ENCODE measurements around the gene CCNL2. TPM values are rescaled to one million over a fixed set of nuclear protein-coding genes. Genes with fewer than 3 reads are reported as not detected.

Gene CCNL2
- total and polyA plus RNA-seq, 2 of the 13 experiments (the other 11 are each of a cell fraction or from before 2014, with no cell fraction given), result 105 to 340 TPM

DNA sequence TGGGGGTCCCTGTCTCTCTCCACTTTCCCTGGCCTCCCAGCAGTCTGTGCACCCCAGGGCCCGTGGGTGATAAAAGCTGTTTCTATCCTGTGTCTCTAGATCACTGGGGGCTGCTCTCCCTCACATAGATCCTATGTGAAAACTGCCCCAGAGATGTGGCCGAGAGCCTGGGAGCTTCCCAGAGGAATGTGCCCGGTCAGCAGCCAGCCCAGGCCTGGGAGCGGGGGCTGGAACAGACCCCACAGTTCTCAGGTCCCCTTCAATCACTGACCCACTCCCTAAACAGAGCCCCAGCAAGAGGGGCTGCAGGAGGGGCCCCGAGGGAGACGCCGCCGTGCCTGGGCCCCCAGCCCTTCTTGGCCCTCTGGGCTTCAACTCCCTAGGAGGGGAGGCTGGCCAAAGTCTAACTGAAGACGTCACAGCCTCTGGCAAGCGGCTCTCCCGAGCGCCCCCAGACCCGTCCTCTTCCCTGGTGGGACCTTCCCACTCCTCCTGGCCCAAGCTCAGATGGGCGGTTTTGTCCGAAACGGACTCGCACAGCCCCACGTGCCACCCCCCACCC is 41.2 kb downstream of the CCNL2 start (continued):
- no peak for TF ChIP-seq ZNF383 (CRISPR knock-in tag; IDR thresholded peaks at IDR 0.05; ENCODE audit: borderline replicate concordance)
- TF ChIP-seq ZNF232 (CRISPR knock-in tag; IDR thresholded peaks at IDR 0.05; ENCODE audit: borderline replicate concordance), result no peak
- no peak for TF ChIP-seq NR1H2 (CRISPR knock-in tag; IDR thresholded peaks at IDR 0.05; ENCODE audit: borderline replicate concordance, low read depth)
- TF ChIP-seq IKZF4 (CRISPR knock-in tag; IDR thresholded peaks at IDR 0.05; ENCODE audit: borderline replicate concordance, low read depth, not compliant biosample characterization), result no peak
- no peak for TF ChIP-seq PCBP2 (optimal IDR thresholded peaks at IDR 0.05; ENCODE audit: low read depth, low read length, poor library complexity, severe bottlenecking)
- no peak for TF ChIP-seq ZNF780A (CRISPR knock-in tag; IDR thresholded peaks at IDR 0.05)
- TF ChIP-seq, protein P1, sequence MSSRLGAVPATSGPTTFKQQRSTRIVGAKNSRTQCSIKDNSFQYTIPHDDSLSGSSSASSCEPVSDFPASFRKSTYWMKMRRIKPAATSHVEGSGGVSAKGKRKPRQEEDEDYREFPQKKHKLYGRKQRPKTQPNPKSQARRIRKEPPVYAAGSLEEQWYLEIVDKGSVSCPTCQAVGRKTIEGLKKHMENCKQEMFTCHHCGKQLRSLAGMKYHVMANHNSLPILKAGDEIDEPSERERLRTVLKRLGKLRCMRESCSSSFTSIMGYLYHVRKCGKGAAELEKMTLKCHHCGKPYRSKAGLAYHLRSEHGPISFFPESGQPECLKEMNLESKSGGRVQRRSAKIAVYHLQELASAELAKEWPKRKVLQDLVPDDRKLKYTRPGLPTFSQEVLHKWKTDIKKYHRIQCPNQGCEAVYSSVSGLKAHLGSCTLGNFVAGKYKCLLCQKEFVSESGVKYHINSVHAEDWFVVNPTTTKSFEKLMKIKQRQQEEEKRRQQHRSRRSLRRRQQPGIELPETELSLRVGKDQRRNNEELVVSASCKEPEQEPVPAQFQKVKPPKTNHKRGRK (CRISPR knock-in tag; IDR thresholded peaks at IDR 0.05), result no peak
- TF ChIP-seq, protein P2, sequence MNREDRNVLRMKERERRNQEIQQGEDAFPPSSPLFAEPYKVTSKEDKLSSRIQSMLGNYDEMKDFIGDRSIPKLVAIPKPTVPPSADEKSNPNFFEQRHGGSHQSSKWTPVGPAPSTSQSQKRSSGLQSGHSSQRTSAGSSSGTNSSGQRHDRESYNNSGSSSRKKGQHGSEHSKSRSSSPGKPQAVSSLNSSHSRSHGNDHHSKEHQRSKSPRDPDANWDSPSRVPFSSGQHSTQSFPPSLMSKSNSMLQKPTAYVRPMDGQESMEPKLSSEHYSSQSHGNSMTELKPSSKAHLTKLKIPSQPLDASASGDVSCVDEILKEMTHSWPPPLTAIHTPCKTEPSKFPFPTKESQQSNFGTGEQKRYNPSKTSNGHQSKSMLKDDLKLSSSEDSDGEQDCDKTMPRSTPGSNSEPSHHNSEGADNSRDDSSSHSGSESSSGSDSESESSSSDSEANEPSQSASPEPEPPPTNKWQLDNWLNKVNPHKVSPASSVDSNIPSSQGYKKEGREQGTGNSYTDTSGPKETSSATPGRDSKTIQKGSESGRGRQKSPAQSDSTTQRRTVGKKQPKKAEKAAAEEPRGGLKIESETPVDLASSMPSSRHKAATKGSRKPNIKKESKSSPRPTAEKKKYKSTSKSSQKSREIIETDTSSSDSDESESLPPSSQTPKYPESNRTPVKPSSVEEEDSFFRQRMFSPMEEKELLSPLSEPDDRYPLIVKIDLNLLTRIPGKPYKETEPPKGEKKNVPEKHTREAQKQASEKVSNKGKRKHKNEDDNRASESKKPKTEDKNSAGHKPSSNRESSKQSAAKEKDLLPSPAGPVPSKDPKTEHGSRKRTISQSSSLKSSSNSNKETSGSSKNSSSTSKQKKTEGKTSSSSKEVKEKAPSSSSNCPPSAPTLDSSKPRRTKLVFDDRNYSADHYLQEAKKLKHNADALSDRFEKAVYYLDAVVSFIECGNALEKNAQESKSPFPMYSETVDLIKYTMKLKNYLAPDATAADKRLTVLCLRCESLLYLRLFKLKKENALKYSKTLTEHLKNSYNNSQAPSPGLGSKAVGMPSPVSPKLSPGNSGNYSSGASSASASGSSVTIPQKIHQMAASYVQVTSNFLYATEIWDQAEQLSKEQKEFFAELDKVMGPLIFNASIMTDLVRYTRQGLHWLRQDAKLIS (CRISPR knock-in tag; IDR thresholded peaks at IDR 0.05), result 0 out of 2 replicates have a peak, but pooled peaks have one; percentile 24
- 0 out of 2 replicates have a peak, but pooled peaks have one; percentile 37 for TF ChIP-seq ZNF543 (CRISPR knock-in tag; IDR thresholded peaks at IDR 0.05)
- TF ChIP-seq NCOA5 (CRISPR knock-in tag; IDR thresholded peaks at IDR 0.05), result no peak
- no peak for TF ChIP-seq ISX (CRISPR knock-in tag; conservative IDR thresholded peaks at IDR 0.05)
- TF ChIP-seq ZNF510 (CRISPR knock-in tag; IDR thresholded peaks at IDR 0.05; ENCODE audit: low read depth), result 0 out of 2 replicates have a peak, but pooled peaks have one; percentile 12
- 0 out of 2 replicates have a peak, but pooled peaks have one; percentile 26 for TF ChIP-seq SRY (CRISPR knock-in tag; IDR thresholded peaks at IDR 0.05)
- TF ChIP-seq ZNF264 (CRISPR knock-in tag; IDR thresholded peaks at IDR 0.05), result 0 out of 2 replicates have a peak, but pooled peaks have one; percentile 30
- 0 out of 2 replicates have a peak, but pooled peaks have one; percentile 14 for TF ChIP-seq MED1 (CRISPR knock-in tag; IDR thresholded peaks at IDR 0.05)
- TF ChIP-seq, protein P3, sequence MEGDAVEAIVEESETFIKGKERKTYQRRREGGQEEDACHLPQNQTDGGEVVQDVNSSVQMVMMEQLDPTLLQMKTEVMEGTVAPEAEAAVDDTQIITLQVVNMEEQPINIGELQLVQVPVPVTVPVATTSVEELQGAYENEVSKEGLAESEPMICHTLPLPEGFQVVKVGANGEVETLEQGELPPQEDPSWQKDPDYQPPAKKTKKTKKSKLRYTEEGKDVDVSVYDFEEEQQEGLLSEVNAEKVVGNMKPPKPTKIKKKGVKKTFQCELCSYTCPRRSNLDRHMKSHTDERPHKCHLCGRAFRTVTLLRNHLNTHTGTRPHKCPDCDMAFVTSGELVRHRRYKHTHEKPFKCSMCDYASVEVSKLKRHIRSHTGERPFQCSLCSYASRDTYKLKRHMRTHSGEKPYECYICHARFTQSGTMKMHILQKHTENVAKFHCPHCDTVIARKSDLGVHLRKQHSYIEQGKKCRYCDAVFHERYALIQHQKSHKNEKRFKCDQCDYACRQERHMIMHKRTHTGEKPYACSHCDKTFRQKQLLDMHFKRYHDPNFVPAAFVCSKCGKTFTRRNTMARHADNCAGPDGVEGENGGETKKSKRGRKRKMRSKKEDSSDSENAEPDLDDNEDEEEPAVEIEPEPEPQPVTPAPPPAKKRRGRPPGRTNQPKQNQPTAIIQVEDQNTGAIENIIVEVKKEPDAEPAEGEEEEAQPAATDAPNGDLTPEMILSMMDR (CRISPR knock-in tag; IDR thresholded peaks at IDR 0.05), result 0 out of 2 replicates have a peak, but pooled peaks have one; percentile 8
- TF ChIP-seq SAFB2 (CRISPR knock-in tag; IDR thresholded peaks at IDR 0.05; ENCODE audit: borderline replicate concordance, low read depth), result 0 out of 2 replicates have a peak, but pooled peaks have one; percentile 3
- TF ChIP-seq ZSCAN21 (CRISPR knock-in tag; IDR thresholded peaks at IDR 0.05; ENCODE audit: borderline replicate concordance), result peak; percentile 24; the same call in 1 of the 2 replicates
- TF ChIP-seq SP140L (CRISPR knock-in tag; IDR thresholded peaks at IDR 0.05; ENCODE audit: borderline replicate concordance), result no peak
- 0 out of 2 replicates have a peak, but pooled peaks have one; percentile 34 for TF ChIP-seq POLR2G (IDR thresholded peaks at IDR 0.05; ENCODE audit: low read depth, low read length)
- TF ChIP-seq ATRX (CRISPR knock-in tag; IDR thresholded peaks at IDR 0.05; ENCODE audit: borderline replicate concordance), result no peak
